GM10248 (cell line): ENCODE results near the gene OR8K5.

Experiments used
- CTCF ChIA-PET: fragments of 300-600 bp; sonication (Branson Sonifier 250); formaldehyde crosslinking; extraction: SDS; loops from one replicate; lab custom pipeline; 2021; ENCODE audit warnings: antibody characterized with exemption; lab: Yijun Ruan, JAX
- POLR2A ChIA-PET: fragments of 350-650 bp; sonication (Branson Sonifier 250); formaldehyde crosslinking; extraction: SDS; loops from one replicate; lab custom pipeline; 2020; ENCODE audit warnings: antibody characterized with exemption; lab: Yijun Ruan, JAX
- DNase-seq: peaks from one replicate; pipeline ENCODE4 v3.0.0; 2012; ENCODE audit errors: extremely low spot score
- CTCF ChIP-seq: IDR thresholded peaks from 2 replicates; pipeline ENCODE4 v1.5.1; 2012; ENCODE audit warnings: mild to moderate bottlenecking, low read depth; ENCODE audit errors: extremely low read depth, missing control alignments, control extremely low read depth

Gene OR8K5

GRCh38 chr11:56122073-56122472 lies 38.0 kb downstream of the OR8K5 start, which contains the start of gene OR8H3:
Gene OR8H3, plus strand, starts transcription at chr11:56122373. Its CDS starts 0 bp downstream, at chr11:56122373.
- ChIA-PET CTCF (no interaction called here), POLR2A (no interaction called here)
- no peak for TF ChIP-seq CTCF
- DNase-seq: no peak
